ENCODE measurements around the gene STIM2.
"Not testable (repeated sequence)": the region's sequence is repeated elsewhere in the genome, so short reads cannot be mapped to it uniquely, and the experiment has no call there.

Gene STIM2

DNA sequence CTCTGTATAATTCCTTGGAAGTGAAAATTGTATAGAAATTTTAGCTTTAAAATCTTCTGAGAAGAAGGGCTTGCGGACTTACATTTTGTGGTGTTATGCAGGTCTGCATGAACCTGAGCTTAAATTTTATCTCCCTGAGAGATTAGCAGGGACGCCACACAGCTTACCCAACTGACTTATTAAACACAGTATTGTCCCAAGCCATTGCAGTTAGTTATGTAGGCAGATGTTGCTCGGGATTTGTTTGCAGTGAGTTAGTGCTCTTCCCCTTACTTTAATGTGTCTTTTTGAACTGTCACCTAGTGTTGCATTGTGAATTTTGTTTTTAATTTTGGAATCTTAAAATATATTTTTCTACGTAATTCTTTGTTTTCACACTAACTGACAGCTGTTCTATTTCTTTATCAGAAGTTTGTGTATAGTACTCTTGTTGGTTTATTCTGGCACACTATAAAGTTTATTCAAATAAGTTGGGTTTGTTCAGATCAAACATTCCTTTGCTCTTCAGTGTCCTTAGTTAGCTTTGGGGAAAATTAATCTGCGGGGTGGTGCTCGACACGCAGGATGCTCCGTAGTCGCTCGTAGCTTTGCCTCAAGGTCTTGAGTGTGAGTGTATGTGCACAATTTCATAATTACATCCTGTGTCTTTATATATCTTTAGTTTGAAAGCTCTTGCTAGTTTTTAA lies 145.4 kb downstream of the STIM2 start:
- no peak for DNase-seq

DNA sequence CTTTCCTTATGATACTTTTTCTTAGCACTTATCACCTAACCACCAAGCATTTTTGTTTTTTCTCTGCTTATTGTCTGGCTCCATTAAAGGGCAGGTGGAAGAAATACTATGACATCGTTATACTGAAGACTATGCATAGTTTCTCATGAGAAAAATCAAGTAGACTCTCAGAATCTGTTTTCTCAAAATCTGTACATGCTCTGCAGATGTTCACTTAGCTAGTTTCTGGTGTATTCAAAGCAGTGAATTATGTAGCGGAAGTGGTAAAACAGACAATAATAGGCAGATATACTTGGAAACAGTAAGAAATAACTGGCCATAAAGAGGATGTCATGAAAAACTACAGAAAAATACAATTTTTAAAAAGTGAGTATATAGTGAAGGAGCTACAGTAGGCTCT lies 146.0 kb downstream of the STIM2 start:
- no peak for DNase-seq

- DNase-seq = no peak
Measured at GRCh38 chr4:27007507-27007906, 146.9 kb downstream of the STIM2 start.

DNA sequence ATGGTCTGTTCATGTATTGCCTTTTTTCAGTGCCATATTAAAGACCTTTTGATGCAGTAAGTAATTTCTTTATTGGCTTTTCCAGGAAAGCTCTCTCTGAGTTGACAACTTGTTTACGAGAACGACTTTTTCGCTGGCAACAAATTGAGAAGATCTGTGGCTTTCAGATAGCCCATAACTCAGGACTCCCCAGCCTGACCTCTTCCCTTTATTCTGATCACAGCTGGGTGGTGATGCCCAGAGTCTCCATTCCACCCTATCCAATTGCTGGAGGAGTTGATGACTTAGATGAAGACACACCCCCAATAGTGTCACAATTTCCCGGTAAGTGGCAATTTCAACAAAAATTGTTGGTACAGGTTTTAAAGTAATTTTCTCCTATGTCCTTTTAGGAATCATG lies 148.0 kb downstream of the STIM2 start:
- no peak for DNase-seq

GRCh38 chr4:27009539-27009938 lies 148.9 kb downstream of the STIM2 start:
- no peak for DNase-seq

GRCh38 chr4:27010334-27010940 lies 149.8 kb downstream of the STIM2 start:
- DNase-seq = peak; percentile 75

DNA sequence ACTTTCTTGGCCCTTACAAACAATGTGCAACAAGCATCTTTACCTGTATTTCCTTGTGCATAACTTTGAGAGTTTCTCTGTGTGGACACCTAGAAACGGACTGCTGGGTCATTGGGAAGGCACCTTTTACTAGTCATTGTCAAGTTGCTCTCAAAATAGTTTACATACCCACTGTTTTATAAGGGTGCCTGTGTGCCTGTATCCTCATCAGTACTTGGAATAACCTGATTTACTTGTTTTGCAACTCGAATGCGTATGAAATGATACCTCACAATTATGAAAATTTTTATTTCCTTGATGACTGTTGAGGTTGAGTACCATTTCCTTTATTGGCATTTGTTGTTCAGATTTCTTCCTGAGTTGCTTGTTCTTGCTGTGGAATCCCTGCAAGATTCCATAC lies 150.8 kb downstream of the STIM2 start:
- no peak for DNase-seq

DNA sequence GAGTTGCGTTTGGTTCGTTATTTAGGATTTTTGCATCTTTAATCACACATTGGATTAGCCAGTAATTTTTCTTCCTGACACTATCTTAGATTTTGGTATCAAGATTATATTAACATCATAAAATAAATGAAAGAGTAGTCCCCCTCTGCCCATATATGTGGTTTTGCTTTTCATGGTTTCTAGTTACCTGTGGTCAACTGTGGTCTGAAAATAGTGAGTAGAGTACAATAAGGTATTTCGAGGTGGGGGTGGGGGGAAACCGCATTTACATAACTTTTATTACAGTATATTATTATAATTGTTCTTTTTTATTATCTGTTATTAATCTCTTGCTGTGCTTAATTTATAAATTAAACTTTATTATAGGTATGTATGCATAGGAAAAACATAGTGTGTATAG lies 152.4 kb downstream of the STIM2 start:
- no peak for DNase-seq

DNA sequence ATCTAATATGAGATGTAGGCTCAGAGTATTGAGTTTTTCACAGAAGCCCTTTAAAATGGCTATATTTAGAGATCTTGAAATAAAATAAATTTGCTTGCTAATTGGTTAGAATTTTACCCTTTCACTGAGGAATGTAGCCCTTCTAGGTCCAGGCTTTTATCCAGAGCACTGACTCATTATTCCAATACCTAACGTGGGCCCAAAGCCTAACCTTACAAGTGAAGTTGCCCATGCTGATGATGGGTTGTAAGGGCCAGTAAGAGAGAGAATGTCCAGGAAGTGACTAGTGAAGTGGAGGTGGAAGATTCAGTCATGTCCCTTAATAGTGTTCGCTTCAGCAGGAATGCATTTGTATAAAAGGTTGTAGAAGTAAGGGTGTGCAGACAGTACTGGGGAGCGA lies 155.9 kb downstream of the STIM2 start:
- no peak for DNase-seq

- no peak for DNase-seq
Measured at GRCh38 chr4:27017623-27018022, 157.0 kb downstream of the STIM2 start.

DNA sequence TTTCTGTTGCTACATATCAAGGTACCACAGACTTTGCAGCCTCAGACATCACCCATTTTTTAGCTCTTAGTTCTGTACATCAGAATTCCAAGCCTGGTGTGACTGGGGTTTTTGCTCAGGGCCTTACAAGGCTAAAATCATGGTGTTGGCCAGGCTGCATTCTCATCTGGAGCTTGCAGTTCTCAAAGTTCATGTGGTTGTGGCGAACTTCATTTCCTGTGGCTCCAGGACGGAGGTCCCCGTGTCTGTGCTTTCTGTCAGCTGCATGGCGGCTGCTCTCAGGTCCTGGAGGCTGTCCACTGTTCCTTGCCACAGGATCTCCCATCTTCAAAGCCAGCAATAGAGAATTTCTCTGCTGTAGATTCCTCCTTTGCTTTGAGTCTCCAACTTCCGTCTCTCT lies 157.4 kb downstream of the STIM2 start:
- no peak for DNase-seq

GRCh38 chr4:27018910-27019309 lies 158.3 kb downstream of the STIM2 start:
- DNase-seq = no peak

GRCh38 chr4:27019766-27020165 lies 159.1 kb downstream of the STIM2 start:
- no peak for DNase-seq

- DNase-seq = no peak
Measured at GRCh38 chr4:27020203-27020602, 159.6 kb downstream of the STIM2 start.

GRCh38 chr4:27020603-27021002 lies 160.0 kb downstream of the STIM2 start:
- DNase-seq = no peak

DNA sequence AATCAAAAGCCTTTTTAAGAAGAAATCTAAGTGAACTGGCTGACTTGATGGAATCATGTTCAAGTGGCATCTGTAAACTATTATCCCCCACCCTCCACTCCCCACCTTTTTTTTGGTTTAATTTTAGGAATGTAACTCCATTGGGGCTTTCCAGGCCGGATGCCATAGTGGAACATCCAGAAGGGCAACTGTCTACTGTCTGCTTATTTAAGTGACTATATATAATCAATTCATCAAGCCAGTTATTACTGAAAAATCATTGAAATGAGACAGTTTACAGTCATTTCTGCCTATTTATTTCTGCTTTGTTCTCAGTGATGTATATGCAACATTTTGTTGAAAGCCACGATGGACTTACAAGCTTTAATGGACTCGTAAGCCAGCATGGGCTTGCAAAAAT lies 162.3 kb downstream of the STIM2 start:
- no peak for DNase-seq

- no peak for DNase-seq
Measured at GRCh38 chr4:27023366-27023765, 162.7 kb downstream of the STIM2 start.

DNA sequence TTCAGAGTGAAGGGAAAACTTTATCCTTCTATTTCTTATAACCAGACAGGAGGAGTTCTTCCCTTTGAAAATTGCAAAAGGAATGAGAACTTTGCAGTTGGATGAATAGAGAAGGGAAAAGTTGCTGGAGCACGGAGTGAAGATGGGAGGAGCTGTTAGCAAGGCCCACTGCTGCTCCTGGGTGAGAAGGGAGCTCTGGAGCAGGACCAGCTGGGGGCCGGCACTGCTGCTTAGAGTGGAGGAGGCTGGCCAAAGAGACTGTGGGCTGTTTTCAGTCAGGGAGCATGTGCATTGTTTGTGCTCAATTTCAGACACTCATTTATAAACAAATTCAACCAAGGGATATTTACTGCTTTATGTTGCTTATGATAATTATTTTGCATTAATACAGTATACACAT lies 164.2 kb downstream of the STIM2 start:
- DNase-seq = no peak

- no peak for DNase-seq
Measured at GRCh38 chr4:27027428-27027827, 166.8 kb downstream of the STIM2 start.

DNA sequence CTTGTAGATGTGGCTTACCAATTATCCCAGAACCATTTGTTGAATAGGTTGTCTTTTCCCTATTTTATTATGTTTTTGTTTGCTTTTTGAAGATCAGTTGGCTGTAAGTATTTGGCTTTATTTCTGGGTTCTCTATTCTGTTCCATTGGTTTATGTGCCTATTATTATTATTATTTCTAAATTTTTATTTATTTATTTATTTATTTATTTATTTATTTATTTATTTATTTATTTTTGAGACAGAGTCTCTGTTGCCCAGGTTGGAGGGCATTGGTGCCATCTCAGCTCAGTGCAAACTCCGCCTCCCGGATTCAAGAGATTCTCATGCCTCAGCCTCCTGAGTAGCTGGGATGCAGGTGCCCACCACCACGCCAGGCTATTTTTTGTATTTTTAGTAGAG lies 174.5 kb downstream of the STIM2 start:
- DNase-seq = not testable (repeated sequence)

- DNase-seq = no peak
Measured at GRCh38 chr4:27040356-27040755, 179.7 kb downstream of the STIM2 start.

DNA sequence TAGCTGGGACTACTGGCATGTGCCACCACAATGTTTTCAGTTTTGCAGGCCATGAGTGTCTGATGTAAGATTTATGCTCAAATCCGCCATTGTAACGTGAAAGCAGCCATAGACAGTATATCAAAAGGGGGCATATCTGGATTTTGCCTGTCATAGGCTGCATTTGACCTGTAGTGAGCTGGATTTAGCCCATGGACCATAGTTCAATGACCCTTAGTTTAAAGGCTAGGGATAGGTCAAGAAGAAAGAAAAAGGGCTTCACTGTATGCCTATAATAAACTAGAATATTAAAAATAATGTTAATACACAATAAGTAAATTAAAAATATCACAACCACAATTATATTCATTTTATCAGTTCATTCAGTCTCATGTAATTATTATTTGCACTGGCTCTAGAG lies 181.8 kb downstream of the STIM2 start:
- no peak for DNase-seq

DNA sequence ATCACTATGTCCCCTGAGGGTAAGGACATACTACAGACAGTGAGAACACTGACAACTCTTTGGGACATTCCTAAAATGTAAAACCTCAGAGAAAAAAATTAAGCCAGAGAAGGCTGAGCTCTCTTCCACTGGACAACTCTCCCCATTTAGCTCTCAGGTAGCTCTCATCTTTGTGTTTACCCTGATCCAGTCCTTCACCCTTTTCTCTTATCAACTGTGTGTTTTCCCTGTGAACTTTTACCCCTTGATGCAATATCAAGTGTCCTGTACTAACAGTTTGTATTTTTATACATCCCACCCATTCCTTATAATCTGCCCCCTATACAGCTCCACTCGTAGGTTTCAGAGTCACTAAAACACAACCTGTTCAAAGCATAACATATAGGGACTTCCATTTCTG lies 182.6 kb downstream of the STIM2 start:
- DNase-seq = no peak

GRCh38 chr4:27046851-27047250 lies 186.2 kb downstream of the STIM2 start:
- DNase-seq = no peak

Measured in CD4-positive, alpha-beta T cell treated with Interleukin-17A for 4 hours (primary cell).